BE2C (cell line): ENCODE data around the gene SCCPDH.

Source experiments
- DNase-seq: peaks from one replicate; pipeline ENCODE4 v3.0.0-alpha.2; 2020
- H3K27me3 ChIP-seq: fragments of 250-450 bp; sonication (Bioruptor Pico); 2 replicates; pipeline ENCODE4 v1.5.1; 2020; ENCODE audit warnings: mild to moderate bottlenecking
- H3K36me3 ChIP-seq: fragments of 250-450 bp; sonication (Bioruptor Pico); 2 replicates; pipeline ENCODE4 v1.5.1; 2020; ENCODE audit warnings: mild to moderate bottlenecking
- H3K4me1 ChIP-seq: fragments of 250-450 bp; sonication (Bioruptor Pico); 2 replicates; pipeline ENCODE4 v1.5.1; 2020
- H3K4me3 ChIP-seq: 2 replicates; pipeline ENCODE4 v1.5.1; 2011; ENCODE audit warnings: low read depth, low read length
- H3K9me3 ChIP-seq: fragments of 250-450 bp; sonication (Bioruptor Pico); 2 replicates; pipeline ENCODE4 v1.5.1; 2020
- CTCF ChIP-seq: IDR thresholded peaks from 2 replicates; pipeline ENCODE4 v1.5.1; 2012; ENCODE audit warnings: mild to moderate bottlenecking, low read depth, low read length

Gene SCCPDH

GRCh38 chr1:246782120-246782900 lies 58.1 kb downstream of the SCCPDH start:
- TF ChIP-seq CTCF: no peak
- Histone ChIP-seq H3K27me3 (no peaks in the 10 kb centered on the region), H3K4me3 (no peak overlapping the region), H3K4me1 (peaks cover 9% of the 10 kb centered on the region), H3K9me3 (no peaks in the 10 kb centered on the region), H3K36me3 (no peaks in the 10 kb centered on the region)
- peak; percentile 54 for DNase-seq

GRCh38 chr1:246784621-246785493 lies 60.6 kb downstream of the SCCPDH start:
- no peaks in the 10 kb centered on the region for H3K27me3 ChIP-seq
- no peak overlapping the region for H3K4me3 ChIP-seq
- no peaks in the 10 kb centered on the region for H3K36me3 ChIP-seq
- DNase-seq: no peak
- peaks cover 9% of the 10 kb centered on the region for H3K4me1 ChIP-seq
- no peaks in the 10 kb centered on the region for H3K9me3 ChIP-seq
- TF ChIP-seq CTCF: no peak

- Histone ChIP-seq H3K4me1 (peaks cover 9% of the 10 kb centered on the region), H3K9me3 (no peaks in the 10 kb centered on the region), H3K27me3 (no peaks in the 10 kb centered on the region), H3K36me3 (no peaks in the 10 kb centered on the region), H3K4me3 (no peak overlapping the region)
- TF ChIP-seq CTCF: no peak
- no peak for DNase-seq
Measured at GRCh38 chr1:246785494-246786111, 61.4 kb downstream of the SCCPDH start.

- DNase-seq: peak; percentile 65
- Histone ChIP-seq H3K4me3 (peak overlapping the region; percentile 16; the same call in 1 of the 2 replicates), H3K36me3 (no peaks in the 10 kb centered on the region), H3K4me1 (peaks cover 9% of the 10 kb centered on the region), H3K27me3 (no peaks in the 10 kb centered on the region), H3K9me3 (no peaks in the 10 kb centered on the region)
- TF ChIP-seq CTCF: no peak
Measured at GRCh38 chr1:246786606-246787238, 62.5 kb downstream of the SCCPDH start.

- TF ChIP-seq CTCF: no peak
- no peaks in the 10 kb centered on the region for H3K36me3 ChIP-seq
- H3K4me3 ChIP-seq: no peak overlapping the region
- peaks cover 5% of the 10 kb centered on the region for H3K4me1 ChIP-seq
- no peak for DNase-seq
- no peaks in the 10 kb centered on the region for H3K9me3 ChIP-seq
- H3K27me3 ChIP-seq: no peaks in the 10 kb centered on the region
Measured at GRCh38 chr1:246787781-246788513, 63.7 kb downstream of the SCCPDH start.
